ENCODE results near the gene DNAH8.

Gene DNAH8

DNA sequence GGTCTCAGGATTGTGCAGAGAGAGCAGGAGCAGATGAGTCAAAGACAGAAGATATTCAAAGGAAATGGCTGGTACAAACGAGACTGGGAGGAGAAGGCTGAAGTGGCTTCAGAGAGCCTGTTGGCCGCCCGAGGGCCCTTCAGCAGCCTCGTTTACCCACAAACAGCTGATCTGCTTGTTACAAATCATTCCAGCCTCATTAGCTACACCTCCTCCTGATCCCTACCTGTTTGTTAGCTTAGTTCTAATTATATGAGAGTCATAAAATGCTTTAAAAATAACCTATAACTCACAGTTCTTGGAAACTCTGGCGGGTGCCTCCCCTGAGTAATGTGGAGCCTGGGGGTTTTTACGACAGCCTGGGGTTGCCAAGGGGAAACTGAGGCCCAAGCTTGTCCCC, 346.1 kb downstream of the DNAH8 start:
- H3K4me3 ChIP-seq (ENCODE audit: low read depth, low read length): no peak overlapping the region

DNA sequence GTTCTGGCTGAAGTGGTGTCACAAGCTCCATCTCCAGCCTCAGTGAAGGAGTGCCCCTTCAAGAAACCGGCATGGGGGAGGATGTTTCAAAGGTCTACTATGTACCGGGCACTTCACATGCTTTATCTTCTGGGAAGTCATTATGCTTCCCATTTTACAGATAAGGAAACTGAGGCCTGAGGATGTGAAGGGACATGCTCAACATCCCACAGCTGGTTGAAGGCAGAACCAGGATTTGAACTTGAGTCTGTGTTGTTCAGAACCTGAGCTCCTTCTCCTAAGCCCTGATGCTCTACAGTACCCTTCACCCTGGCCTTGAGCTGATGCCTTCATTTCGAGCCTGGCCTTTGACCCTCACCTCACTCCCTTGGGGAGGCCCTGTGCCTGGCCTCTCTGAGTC, 346.5 kb downstream of the DNAH8 start:
- no peak overlapping the region for H3K4me3 ChIP-seq (ENCODE audit: low read depth, low read length)

DNA sequence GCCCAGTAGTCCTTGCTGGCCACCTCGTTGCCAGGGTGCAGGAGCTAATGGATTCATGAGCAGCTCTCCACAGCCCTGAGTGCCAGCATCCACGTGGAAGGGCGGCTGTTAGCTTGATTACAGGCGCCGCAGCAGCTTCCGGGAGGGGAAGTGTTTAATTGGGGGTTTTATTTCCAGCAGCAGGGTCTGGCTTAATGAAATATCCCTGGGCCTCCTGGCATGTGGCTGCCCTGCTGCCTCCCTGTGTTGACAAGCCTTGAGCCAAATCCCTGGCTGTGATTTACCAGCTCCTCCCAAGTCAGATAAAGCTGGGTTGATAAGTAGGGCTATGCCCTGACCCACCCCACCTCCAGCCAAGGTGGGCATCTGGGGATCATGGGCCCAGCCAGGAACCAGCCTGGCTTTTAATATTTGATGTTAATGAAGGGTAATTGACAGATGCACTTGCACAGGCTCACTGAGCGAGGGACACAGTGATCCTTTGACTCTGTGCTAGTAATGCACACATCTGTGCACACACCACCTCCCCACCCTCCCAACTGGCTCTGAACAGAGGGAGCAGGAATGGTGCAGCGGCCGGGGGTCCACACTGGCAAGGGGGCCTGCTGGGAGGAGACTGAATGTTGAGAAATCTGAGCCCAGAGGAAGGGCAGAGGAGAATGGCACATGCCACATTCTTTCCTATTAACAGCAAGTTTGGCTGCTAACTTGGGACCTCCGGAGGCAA, 347.1 kb downstream of the DNAH8 start:
- no peak overlapping the region for H3K4me3 ChIP-seq (ENCODE audit: low read depth, low read length)

DNA sequence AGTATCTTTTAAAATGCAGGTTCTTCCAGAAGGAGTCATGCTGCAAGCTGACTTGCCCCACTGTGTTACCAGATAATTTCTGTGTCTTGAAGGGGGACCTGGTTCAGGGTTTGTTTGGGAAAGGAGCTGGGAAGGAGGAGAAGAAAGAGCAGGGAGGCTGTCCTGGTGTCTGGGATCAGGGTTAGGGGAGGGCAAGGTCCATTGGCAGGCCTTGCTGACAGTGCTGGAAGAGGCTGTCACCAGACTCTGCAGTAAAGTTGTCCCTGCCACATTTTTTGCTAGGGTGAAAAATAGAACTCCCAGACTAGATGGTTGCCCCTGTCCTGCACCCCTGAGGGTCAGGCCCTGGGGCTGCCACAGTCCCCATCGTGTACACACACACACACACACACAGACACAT, 348.4 kb downstream of the DNAH8 start:
- H3K4me3 ChIP-seq (ENCODE audit: low read depth, low read length): no peak overlapping the region

DNA sequence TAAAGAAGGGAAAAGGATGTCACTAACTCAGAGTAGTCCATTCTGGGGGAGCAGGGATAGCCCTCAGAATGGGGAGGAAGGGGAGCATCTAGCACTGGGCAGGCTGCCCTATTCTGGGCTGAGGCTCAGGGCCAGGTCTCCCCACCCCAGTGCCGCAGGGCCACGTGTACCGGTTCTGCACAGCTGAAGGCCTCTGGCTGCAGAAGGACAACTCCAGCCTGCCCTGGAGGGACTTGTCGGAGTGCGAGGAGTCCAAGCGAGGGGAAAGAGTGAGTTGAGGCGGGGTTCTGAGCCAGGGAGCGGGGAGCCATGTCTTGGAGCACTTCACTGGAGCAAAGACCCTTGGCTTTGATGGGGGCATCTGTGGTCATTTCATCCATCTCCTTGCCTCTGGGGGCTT, 350.4 kb downstream of the DNAH8 start:
- H3K4me3 ChIP-seq (ENCODE audit: low read depth, low read length): no peak overlapping the region

DNA sequence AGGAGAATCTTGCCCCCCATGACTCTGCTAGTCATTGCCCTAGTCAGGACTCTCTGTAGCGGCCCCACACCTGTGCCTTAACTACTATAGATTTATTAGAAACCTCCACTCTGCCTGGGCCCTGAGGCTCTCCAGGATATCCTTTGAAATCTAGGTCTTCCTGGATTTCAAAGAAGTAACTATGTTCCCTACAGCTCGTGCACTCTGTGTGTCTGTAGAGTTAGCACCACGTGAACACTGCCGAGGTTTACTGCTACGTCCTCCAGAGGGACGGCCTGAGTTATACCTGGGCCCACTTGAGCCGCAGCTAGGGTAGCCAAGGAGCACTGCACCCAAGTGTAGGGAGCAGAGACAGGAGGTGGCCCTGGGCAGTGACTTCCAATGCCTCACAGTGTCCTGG, 353.3 kb downstream of the DNAH8 start:
- no peak overlapping the region for H3K4me3 ChIP-seq (ENCODE audit: low read depth, low read length)

DNA sequence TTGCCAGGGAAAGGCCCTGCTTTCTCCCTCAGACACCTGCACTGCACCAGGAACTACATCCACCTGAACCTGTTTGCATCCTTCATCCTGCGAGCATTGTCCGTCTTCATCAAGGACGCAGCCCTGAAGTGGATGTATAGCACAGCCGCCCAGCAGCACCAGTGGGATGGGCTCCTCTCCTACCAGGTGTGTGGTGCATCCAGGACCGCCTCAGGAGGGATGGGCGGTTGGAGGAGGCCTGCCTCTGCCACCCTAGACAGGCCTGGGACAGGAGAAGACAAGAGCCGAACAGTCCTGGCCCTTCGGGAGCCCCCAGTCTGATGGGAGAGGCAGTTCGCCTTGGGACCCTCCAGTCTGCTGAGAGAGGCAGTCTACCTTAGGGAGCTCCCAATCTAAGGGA, 357.7 kb downstream of the DNAH8 start:
- H3K4me3 ChIP-seq (ENCODE audit: low read depth, low read length): no peak overlapping the region

DNA sequence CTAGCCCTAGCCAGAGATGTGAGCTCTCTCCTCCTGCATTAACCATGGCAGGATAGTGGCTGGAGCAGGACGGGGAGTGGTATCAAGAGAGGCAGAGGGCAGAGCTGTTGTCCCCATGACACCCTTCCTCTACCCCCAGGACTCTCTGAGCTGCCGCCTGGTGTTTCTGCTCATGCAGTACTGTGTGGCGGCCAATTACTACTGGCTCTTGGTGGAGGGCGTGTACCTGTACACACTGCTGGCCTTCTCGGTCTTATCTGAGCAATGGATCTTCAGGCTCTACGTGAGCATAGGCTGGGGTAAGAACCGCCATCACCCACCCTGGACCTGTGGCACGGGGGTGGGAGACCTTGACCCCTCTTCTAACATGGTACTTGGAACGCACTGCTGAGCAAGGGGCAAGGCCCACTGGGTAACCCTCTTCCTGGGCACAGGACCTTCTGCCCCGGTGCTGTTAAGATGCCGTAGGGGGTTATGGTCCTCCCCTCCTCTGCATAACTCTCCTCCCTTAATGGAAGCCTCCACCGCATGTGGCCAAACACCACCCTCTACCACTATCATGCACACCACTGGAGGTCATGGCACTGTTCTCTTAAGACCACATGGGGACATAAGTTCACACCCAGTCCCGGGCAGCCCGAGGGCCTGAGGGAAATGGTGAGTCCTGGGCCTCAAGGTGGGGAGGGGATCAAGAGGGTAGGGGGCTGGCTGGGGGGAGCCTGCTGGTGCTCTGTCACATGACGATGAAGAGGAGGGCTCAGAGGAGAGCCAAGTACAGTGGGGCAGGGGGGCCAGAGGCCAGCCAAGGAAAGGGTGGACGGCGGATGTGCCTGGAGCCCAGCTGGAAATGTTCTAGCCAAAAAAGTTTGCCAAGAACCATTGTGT, 358.6 kb downstream of the DNAH8 start:
- no peak overlapping the region for H3K4me3 ChIP-seq (ENCODE audit: low read depth, low read length)

DNA sequence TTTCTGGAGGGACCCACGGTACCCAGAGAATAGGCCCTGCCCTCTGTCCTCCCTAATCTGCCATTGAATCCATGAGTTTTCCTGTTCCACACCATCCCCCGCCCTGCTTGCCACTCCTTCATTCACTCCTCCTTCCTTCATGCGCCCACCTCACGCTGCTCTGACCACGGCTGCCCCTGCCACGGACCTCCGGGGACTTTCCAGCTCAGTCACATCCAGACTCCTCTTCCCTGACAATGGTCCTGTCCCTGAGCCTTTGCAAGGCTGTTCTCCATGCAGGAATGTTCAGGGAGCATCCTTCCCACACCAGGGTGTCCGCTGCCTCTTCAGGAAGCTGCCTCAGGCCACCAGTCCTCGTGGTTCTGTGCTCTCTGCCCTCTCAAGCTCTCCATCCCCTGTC, 359.4 kb downstream of the DNAH8 start:
- H3K4me3 ChIP-seq (ENCODE audit: low read depth, low read length): no peak overlapping the region

DNA sequence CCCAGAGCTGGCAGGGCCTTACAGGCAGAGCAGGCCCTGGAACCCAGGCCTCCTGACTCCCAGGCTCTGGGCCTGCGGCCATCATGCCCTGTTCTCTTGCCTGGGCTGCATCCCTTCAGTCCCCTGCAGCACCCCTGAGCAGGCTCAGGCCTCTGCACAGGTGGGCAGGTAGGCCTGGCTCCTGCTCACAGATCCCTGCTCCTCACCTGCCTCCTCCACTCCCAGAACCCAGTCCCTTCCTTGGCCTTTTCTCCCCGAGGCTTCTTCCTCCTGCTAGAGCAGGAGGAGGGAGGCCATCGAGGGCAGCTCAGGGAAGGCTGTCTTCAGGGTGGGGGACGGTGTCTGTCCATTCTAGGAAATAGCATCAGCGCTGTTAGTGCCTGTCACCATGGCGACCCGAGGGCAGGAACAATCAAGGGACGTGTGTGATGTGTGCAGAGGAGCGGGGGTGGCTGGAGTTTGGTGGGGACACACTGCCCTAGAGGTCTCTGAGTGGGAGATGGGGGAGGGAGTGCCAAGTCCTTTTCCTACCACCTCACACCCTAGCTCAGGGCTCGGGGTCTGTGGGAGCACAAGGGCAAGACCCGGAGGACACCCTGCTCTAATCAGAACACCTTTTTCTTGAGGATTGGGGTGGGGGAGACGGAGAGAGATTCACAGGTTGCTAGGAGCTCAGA, 360.0 kb downstream of the DNAH8 start:
- H3K4me3 ChIP-seq (ENCODE audit: low read depth, low read length): no peak overlapping the region

DNA sequence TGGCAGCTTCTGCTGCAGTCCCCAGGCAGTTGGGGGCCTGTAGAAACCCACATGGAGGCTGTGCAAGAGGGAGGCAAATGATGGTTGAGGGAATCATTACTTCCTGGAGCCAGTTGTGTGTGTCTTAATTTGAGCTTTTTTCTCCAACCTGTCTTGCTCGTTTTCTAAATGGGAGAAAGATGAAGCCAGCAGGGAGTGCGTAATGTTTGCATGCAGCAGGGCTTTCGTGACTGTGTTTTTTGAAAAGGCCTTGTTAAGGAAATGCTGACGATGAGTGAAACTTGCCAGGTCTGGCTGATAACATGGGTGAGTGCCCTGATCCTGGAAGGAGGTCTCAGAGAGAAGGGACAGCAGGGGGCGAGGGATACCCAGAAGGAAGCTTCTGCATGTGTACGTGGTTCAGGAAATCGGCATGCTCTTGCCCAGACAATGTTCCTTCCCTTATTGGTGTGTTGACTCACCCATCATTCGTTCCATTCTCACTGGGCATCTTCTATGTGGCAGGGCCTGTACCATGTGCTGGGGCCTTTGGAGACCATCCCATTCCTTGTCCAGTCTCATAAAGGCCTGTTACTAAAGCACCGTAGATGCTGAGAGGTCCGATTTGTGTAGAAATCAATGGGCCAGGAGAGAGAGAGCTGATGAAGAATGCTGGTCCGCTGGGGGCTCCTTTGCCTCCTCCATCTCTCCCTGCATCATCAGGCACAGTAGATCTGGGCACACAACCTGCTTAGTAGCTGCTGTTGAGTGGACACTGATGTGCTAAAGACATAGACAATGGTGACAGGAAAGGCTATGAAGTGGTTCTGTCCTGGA, 360.9 kb downstream of the DNAH8 start:
- H3K4me3 ChIP-seq (ENCODE audit: low read depth, low read length): no peak overlapping the region

DNA sequence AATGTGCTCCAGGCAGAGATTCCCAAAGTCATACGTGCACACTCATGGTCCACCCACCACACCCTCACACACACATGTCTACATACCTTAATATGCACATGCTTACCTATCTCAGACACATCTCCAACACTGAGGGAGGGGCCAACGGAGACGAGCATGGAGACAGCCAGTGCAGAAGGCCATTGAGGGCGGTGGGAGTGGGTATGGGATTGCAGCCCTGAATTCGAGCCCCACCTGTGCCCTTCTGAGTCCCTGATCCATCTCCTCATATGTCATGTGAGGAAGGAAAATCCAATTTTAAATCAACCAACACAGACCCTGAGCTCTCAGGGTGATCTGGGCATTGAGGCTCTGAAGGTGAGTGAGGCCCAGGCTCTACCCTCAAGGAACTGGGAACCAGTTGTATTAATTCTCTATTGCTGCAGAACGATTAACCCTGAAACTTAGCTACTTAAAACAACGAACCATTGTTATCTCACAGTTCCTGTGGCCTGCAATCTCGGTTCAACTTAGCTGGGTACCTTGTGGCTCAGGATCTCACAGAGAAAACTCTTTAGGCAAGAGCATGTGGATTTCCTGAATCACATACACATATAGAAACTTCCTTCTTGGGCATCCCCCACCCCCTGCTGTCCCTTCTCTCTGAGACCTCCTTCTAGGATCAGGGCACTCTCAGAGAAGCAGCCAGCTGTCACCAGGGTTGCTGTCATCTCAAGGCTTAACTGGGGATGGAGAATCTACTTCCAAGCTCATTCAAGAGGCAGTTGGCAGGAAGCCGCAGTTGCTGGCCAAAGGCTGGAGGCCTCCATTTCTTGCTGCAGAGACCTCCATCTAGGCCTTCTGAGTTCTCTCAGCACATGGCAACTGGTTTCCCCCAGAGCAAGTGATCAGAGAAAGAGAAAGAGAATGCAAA, 361.8 kb downstream of the DNAH8 start:
- no peak overlapping the region for H3K4me3 ChIP-seq (ENCODE audit: low read depth, low read length)

DNA sequence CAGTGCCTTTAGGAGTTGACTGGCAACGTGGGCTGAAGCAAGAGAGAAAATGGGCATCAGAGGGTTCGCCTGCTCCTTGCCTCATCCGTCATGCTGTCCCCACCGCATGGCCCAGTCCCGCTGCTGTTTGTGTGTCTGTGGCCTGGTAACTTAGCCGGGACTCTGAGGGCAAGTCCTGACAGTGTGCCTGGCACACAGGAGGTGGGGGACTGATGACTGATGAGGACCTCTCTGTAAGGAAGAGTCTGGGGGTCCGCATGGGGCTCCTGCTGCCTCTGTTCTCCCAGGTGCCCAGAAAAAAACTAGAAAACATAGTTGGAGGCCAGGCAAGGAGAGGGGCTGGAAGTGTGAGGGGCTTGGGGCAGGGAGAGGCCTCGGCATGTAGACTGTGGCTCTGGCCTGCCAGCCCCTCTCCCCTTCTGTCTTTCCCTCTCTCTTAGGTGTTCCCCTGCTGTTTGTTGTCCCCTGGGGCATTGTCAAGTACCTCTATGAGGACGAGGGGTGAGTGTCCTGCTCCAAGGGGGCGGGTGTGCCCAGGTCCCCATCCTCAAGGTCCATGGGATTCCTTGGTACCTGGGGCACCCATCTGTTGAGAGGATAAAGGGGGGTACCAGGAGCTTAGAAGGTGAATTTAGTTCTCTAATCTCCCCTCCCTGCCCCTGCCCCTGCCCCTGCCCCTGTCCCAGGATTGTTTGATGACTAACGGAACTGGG, 362.9 kb downstream of the DNAH8 start:
- H3K4me3 ChIP-seq (ENCODE audit: low read depth, low read length): no peak overlapping the region

DNA sequence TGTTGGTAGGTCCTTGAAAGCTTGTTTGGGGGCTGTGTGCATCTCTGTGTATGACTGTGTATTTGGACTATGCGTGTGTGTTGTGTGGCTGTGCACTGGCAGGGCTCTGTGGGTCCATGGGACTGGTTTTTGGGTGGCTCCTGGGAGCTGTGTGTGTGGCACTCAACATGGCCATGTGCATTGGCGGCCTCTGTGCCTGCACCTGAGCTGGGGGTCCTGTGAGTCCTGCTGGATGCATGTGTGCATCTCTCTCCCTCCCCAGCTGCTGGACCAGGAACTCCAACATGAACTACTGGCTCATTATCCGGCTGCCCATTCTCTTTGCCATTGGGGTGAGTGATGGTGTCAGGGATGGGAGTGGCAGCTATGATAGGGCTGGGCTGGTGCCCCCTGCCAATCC, 363.6 kb downstream of the DNAH8 start:
- no peak overlapping the region for H3K4me3 ChIP-seq (ENCODE audit: low read depth, low read length)

DNA sequence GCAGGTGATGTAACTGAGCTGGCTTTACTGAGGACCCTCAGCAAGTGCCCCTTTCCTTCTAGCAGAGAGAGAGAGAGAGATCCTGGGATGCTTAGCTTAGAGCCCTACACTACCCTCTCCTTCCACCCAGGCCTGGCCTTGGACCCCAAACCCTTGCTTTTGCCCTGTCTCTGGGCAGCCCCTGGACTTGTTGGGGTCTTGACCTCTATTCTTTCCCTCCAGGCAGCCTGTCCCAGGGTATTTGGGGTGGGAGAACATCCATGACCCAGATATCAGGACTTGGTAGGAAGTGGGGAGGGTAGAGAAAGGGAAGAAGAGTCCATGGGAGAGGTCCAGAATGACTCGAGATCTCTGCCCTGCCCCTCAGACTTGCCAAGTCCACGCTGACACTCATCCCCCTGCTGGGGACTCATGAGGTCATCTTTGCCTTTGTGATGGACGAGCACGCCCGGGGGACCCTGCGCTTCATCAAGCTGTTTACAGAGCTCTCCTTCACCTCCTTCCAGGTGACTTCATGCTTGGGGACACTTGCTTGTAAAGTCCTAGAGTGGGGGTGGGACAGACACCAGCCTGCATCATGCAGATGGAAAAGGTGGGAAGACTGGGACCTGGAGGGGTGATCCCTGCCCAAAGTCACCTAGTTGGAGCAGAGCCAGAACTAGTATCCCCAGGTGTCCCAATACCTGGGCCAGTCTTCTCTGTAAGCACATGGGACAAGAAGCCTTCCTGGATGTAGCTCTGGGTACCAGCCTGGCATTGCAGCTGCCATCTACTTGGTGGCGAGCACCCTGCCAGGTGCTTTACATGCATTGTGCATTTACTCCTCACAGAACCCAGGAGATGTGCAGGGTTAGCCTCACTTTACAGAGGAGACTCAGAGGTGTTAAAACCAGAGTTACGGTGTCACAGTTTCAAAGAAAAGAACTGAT, 364.4 kb downstream of the DNAH8 start:
- no peak overlapping the region for H3K4me3 ChIP-seq (ENCODE audit: low read depth, low read length)

All from iPS-11a (cell line).